ENCODE measurements around the gene IL17RE.

GRCh38 chr3:9933561-9934234 lies 31.1 kb downstream of the IL17RE start, which contains the start of gene CRELD1:
- TF ChIP-seq, protein P1, sequence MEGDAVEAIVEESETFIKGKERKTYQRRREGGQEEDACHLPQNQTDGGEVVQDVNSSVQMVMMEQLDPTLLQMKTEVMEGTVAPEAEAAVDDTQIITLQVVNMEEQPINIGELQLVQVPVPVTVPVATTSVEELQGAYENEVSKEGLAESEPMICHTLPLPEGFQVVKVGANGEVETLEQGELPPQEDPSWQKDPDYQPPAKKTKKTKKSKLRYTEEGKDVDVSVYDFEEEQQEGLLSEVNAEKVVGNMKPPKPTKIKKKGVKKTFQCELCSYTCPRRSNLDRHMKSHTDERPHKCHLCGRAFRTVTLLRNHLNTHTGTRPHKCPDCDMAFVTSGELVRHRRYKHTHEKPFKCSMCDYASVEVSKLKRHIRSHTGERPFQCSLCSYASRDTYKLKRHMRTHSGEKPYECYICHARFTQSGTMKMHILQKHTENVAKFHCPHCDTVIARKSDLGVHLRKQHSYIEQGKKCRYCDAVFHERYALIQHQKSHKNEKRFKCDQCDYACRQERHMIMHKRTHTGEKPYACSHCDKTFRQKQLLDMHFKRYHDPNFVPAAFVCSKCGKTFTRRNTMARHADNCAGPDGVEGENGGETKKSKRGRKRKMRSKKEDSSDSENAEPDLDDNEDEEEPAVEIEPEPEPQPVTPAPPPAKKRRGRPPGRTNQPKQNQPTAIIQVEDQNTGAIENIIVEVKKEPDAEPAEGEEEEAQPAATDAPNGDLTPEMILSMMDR (conservative IDR thresholded peaks at IDR 0.05 in 1 of 2, IDR thresholded peaks at IDR 0.05 in 1 of 2; ENCODE audit: extremely low read depth in 1 of 2, insufficient read depth in 1 of 2, low read depth in 1 of 2, low read length in 2 of 2), result no peak
- TF ChIP-seq EZH2 (IDR thresholded peaks at IDR 0.05; ENCODE audit: borderline replicate concordance, low read length), result no peak
